ENCODE data around the gene ATG2A. TPM values are rescaled to one million over a fixed set of nuclear protein-coding genes. Genes with fewer than 3 reads are reported as not detected.

ATG2A gene
- total and polyA plus RNA-seq, 12 donors = 3.6 to 43.5 (median 33.1) TPM

GRCh38 chr11:64936539-64936938 lies 19.5 kb upstream of the ATG2A start:
- DNase-seq = no peak
- 65 to 80% (median 73%) methylated on average over 4 of the region's 4 CpGs for WGBS, 4 donors
- intact Hi-C loops (cut with DNase I) = loop anchor here in 1 of 2 donors (10.0 kb wide), 1 partner anchor 58 kb away; the partner anchor contains the start of gene BATF2
- no peaks in the 10 kb centered on the region for H3K4me1 ChIP-seq (replicated peaks in 1 of 2)
- peaks cover 0 to 26% of the 10 kb centered on the region in 2 donors for H3K36me3 ChIP-seq (replicated peaks in 1 of 2)
- H3K4me3 ChIP-seq = no peak overlapping the region
- no peaks in the 10 kb centered on the region for H3K27me3 ChIP-seq
- TF ChIP-seq, protein P1, sequence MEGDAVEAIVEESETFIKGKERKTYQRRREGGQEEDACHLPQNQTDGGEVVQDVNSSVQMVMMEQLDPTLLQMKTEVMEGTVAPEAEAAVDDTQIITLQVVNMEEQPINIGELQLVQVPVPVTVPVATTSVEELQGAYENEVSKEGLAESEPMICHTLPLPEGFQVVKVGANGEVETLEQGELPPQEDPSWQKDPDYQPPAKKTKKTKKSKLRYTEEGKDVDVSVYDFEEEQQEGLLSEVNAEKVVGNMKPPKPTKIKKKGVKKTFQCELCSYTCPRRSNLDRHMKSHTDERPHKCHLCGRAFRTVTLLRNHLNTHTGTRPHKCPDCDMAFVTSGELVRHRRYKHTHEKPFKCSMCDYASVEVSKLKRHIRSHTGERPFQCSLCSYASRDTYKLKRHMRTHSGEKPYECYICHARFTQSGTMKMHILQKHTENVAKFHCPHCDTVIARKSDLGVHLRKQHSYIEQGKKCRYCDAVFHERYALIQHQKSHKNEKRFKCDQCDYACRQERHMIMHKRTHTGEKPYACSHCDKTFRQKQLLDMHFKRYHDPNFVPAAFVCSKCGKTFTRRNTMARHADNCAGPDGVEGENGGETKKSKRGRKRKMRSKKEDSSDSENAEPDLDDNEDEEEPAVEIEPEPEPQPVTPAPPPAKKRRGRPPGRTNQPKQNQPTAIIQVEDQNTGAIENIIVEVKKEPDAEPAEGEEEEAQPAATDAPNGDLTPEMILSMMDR (IDR thresholded peaks at IDR 0.05) = no peak
- TF ChIP-seq POLR2A (IDR thresholded peaks at IDR 0.05) = no peak
- no peak overlapping the region for H3K27ac ChIP-seq
- H3K9me3 ChIP-seq (replicated peaks in 1 of 3) = no peaks in the 10 kb centered on the region

- 67 to 81% (median 78%) methylated on average over 12 to 14 of the region's 14 CpGs for WGBS, 4 donors
- Histone ChIP-seq H3K9me3 (replicated peaks in 1 of 3) (no peaks in the 10 kb centered on the region), H3K4me1 (replicated peaks in 1 of 2) (no peaks in the 10 kb centered on the region), H3K27me3 (no peaks in the 10 kb centered on the region), H3K36me3 (replicated peaks in 1 of 2) (peaks cover 0 to 36% of the 10 kb centered on the region in 2 donors), H3K27ac (no peak within 1 kb of the TSS), H3K4me3 (no peak within 1 kb of the TSS)
- intact Hi-C loops (cut with DNase I) = loop anchor here in 1 of 2 donors (10.0 kb wide), 1 partner anchor 59 kb away; the partner anchor contains the start of gene BATF2
- DNase-seq = no peak
- TF ChIP-seq, protein P1 (IDR thresholded peaks at IDR 0.05) = no peak
- TF ChIP-seq POLR2A (IDR thresholded peaks at IDR 0.05) = no peak
These were observed 18.5 kb upstream of the ATG2A start, which contains the start of gene GPHA2 for GRCh38 chr11:64935359-64936081. Gene GPHA2, minus strand, starts transcription at chr11:64935893. Its CDS starts 433 bp downstream, at chr11:64935460.

DNA sequence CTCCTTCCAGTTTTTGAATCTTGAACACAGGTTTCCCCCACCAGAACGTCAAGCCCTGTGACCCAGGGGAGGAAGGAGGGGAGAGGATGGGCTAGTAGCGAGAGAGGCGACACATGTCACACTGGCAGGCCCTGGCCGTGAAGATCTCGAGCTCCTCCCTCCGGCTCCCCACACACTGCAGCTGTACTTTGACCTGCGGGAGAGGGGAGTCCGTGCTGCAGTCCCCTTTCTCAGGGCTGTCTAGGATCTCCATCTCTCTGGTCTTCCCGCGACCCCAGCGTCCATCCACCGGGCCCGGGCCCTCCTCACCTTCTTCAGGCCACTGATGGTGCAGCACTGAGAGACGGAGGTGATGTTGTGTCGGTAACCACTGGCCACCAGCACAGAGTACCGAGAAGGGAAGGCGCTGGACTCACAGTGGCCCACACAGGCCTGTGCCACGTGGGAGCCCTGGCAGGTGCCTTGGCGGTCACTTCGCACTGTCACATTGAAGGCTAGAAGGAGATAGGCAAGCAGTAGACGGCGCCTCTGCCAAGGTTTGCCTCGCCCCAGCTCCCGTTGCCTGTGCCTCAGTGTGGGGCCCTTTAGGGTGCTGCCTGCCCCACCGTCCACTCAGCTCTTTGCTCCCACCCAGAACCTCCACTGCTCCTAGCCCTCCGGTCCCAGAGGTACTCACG lies 17.8 kb upstream of the ATG2A start:
- Histone ChIP-seq H3K4me3 (no peak overlapping the region), H3K9me3 (replicated peaks in 1 of 3) (no peaks in the 10 kb centered on the region), H3K27ac (no peak overlapping the region), H3K4me1 (replicated peaks in 1 of 2) (no peaks in the 10 kb centered on the region), H3K27me3 (no peaks in the 10 kb centered on the region), H3K36me3 (replicated peaks in 1 of 2) (peaks cover 0 to 43% of the 10 kb centered on the region in 2 donors)
- no peak for DNase-seq
- 82 to 86% (median 86%) methylated on average over 12 to 27 of the region's 27 CpGs for WGBS, 4 donors
- intact Hi-C loops (cut with DNase I) = loop anchor here in 1 of 2 donors (10.0 kb wide), 1 partner anchor 60 kb away; the partner anchor contains the start of gene BATF2
- no peak for TF ChIP-seq POLR2A (IDR thresholded peaks at IDR 0.05)
- TF ChIP-seq, protein P1 (IDR thresholded peaks at IDR 0.05) = no peak

Measured in adrenal gland (tissue), 12 donors.